H1 (cell line): Measurements from ENCODE around the gene FAM131C.

Source experiments
- EZH2 ChIP-seq: fragments of 200-600 bp; sonication (generic); IDR thresholded peaks from 2 replicates; pipeline ENCODE4 v1.7.1; 2012; ENCODE audit warnings: low read depth, mild to moderate bottlenecking, moderate library complexity, low read length, inconsistent platforms; ENCODE audit not compliant: severe bottlenecking
- POLR2A ChIP-seq, 2 experiments: IDR thresholded peaks; 1 replicate in 1 of 2; 2 replicates in 1 of 2; pipeline ENCODE4 v1.6.1; 2011; ENCODE audit warnings: low read depth in 2 of 2, low read length in 2 of 2, mild to moderate bottlenecking in 2 of 2; ENCODE audit errors: control extremely low read depth in 1 of 2
- POLR2AphosphoS5 ChIP-seq: IDR thresholded peaks from 2 replicates; pipeline ENCODE4 v1.6.1; 2011; ENCODE audit warnings: low read depth, low read length
- RAD21 ChIP-seq, 2 experiments: IDR thresholded peaks in 1 of 2; conservative IDR thresholded peaks in 1 of 2; 2 replicates each; pipeline ENCODE4 v1.6.1; 2011; ENCODE audit warnings: low read depth in 2 of 2, low read length in 2 of 2, improper control_type of control experiment in 1 of 2, inconsistent platforms in 1 of 2, mild to moderate bottlenecking in 1 of 2, moderate library complexity in 1 of 2
- RXRA ChIP-seq: IDR thresholded peaks from 2 replicates; pipeline ENCODE4 v1.6.1; 2011; ENCODE audit warnings: low read depth, mild to moderate bottlenecking, low read length, moderate library complexity; ENCODE audit not compliant: insufficient read depth
- SIN3A ChIP-seq, 2 experiments: IDR thresholded peaks in 1 of 2; conservative IDR thresholded peaks in 1 of 2; 2 replicates each; pipeline ENCODE4 v1.6.1; 2011 to 2012; ENCODE audit warnings: low read length in 2 of 2, improper control_type of control experiment in 1 of 2, low read depth in 1 of 2, mild to moderate bottlenecking in 1 of 2
- SP1 ChIP-seq: IDR thresholded peaks from 2 replicates; pipeline ENCODE4 v1.6.1; 2011; ENCODE audit warnings: low read depth, low read length
- USF2 ChIP-seq: IDR thresholded peaks from 2 replicates; pipeline ENCODE4 v1.6.1; 2011; ENCODE audit warnings: low read length, improper control_type of control experiment
- TF ChIP-seq, protein P1 (sequence below): fragments of 300-600 bp; sonication (generic); IDR thresholded peaks from 2 replicates; pipeline ENCODE4 v1.7.1; 2012; ENCODE audit warnings: low read length, moderate library complexity, mild to moderate bottlenecking, inconsistent platforms; ENCODE audit not compliant: insufficient replicate concordance
- TF ChIP-seq, protein P2 (sequence below), 3 experiments: IDR thresholded peaks; 1 replicate in 2 of 3; 2 replicates in 1 of 3; pipeline versions ENCODE4 v1.5.1 to v1.6.1; 2011; ENCODE audit warnings: low read length in 3 of 3, mild to moderate bottlenecking in 3 of 3, inconsistent platforms in 2 of 3, low read depth in 1 of 3, moderate library complexity in 1 of 3; ENCODE audit not compliant: insufficient read depth in 1 of 3; ENCODE audit errors: control extremely low read depth in 1 of 3
- TF ChIP-seq, protein P3 (sequence below): IDR thresholded peaks from 2 replicates; pipeline ENCODE4 v1.6.1; 2012; ENCODE audit warnings: inconsistent platforms

DNA sequence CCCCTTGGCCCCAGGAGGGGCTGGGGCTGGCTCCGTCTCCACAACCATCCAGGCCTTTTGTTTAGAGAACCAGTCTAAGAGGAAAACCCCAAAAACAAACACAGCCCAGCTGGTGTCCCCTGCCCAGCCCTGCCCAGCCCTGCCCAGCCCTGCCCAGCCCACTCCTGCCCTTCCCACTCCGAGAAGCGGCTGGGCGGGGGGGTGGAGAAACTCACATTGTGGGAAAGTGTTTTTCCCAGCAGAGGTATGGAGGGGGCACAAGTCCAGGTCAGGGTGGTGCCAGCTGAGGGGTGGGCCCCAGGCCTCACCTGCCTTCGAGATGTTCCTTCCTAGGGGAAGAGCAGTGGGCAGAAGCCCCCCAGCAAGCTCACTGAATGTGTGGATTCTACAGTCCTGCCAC, 10.0 kb upstream of the FAM131C start:
- TF ChIP-seq SP1 (no peak), RXRA (no peak), USF2 (no peak), SIN3A (conservative IDR thresholded peaks at IDR 0.05 in 1 of 2, IDR thresholded peaks at IDR 0.05 in 1 of 2; ENCODE audit: low read depth in 1 of 2, low read length in 2 of 2) (no peak), RAD21 (IDR thresholded peaks at IDR 0.05 in 1 of 2, conservative IDR thresholded peaks at IDR 0.05 in 1 of 2; ENCODE audit: low read depth in 2 of 2, low read length in 2 of 2) (no peak), EZH2 (no peak), POLR2AphosphoS5 (no peak), POLR2A (IDR thresholded peaks at IDR 0.05; ENCODE audit: control extremely low read depth in 1 of 2, low read depth in 2 of 2, low read length in 2 of 2) (no peak)
- TF ChIP-seq, protein P1, sequence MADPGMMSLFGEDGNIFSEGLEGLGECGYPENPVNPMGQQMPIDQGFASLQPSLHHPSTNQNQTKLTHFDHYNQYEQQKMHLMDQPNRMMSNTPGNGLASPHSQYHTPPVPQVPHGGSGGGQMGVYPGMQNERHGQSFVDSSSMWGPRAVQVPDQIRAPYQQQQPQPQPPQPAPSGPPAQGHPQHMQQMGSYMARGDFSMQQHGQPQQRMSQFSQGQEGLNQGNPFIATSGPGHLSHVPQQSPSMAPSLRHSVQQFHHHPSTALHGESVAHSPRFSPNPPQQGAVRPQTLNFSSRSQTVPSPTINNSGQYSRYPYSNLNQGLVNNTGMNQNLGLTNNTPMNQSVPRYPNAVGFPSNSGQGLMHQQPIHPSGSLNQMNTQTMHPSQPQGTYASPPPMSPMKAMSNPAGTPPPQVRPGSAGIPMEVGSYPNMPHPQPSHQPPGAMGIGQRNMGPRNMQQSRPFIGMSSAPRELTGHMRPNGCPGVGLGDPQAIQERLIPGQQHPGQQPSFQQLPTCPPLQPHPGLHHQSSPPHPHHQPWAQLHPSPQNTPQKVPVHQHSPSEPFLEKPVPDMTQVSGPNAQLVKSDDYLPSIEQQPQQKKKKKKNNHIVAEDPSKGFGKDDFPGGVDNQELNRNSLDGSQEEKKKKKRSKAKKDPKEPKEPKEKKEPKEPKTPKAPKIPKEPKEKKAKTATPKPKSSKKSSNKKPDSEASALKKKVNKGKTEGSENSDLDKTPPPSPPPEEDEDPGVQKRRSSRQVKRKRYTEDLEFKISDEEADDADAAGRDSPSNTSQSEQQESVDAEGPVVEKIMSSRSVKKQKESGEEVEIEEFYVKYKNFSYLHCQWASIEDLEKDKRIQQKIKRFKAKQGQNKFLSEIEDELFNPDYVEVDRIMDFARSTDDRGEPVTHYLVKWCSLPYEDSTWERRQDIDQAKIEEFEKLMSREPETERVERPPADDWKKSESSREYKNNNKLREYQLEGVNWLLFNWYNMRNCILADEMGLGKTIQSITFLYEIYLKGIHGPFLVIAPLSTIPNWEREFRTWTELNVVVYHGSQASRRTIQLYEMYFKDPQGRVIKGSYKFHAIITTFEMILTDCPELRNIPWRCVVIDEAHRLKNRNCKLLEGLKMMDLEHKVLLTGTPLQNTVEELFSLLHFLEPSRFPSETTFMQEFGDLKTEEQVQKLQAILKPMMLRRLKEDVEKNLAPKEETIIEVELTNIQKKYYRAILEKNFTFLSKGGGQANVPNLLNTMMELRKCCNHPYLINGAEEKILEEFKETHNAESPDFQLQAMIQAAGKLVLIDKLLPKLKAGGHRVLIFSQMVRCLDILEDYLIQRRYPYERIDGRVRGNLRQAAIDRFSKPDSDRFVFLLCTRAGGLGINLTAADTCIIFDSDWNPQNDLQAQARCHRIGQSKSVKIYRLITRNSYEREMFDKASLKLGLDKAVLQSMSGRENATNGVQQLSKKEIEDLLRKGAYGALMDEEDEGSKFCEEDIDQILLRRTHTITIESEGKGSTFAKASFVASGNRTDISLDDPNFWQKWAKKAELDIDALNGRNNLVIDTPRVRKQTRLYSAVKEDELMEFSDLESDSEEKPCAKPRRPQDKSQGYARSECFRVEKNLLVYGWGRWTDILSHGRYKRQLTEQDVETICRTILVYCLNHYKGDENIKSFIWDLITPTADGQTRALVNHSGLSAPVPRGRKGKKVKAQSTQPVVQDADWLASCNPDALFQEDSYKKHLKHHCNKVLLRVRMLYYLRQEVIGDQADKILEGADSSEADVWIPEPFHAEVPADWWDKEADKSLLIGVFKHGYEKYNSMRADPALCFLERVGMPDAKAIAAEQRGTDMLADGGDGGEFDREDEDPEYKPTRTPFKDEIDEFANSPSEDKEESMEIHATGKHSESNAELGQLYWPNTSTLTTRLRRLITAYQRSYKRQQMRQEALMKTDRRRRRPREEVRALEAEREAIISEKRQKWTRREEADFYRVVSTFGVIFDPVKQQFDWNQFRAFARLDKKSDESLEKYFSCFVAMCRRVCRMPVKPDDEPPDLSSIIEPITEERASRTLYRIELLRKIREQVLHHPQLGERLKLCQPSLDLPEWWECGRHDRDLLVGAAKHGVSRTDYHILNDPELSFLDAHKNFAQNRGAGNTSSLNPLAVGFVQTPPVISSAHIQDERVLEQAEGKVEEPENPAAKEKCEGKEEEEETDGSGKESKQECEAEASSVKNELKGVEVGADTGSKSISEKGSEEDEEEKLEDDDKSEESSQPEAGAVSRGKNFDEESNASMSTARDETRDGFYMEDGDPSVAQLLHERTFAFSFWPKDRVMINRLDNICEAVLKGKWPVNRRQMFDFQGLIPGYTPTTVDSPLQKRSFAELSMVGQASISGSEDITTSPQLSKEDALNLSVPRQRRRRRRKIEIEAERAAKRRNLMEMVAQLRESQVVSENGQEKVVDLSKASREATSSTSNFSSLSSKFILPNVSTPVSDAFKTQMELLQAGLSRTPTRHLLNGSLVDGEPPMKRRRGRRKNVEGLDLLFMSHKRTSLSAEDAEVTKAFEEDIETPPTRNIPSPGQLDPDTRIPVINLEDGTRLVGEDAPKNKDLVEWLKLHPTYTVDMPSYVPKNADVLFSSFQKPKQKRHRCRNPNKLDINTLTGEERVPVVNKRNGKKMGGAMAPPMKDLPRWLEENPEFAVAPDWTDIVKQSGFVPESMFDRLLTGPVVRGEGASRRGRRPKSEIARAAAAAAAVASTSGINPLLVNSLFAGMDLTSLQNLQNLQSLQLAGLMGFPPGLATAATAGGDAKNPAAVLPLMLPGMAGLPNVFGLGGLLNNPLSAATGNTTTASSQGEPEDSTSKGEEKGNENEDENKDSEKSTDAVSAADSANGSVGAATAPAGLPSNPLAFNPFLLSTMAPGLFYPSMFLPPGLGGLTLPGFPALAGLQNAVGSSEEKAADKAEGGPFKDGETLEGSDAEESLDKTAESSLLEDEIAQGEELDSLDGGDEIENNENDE: no peak
- TF ChIP-seq, protein P2, sequence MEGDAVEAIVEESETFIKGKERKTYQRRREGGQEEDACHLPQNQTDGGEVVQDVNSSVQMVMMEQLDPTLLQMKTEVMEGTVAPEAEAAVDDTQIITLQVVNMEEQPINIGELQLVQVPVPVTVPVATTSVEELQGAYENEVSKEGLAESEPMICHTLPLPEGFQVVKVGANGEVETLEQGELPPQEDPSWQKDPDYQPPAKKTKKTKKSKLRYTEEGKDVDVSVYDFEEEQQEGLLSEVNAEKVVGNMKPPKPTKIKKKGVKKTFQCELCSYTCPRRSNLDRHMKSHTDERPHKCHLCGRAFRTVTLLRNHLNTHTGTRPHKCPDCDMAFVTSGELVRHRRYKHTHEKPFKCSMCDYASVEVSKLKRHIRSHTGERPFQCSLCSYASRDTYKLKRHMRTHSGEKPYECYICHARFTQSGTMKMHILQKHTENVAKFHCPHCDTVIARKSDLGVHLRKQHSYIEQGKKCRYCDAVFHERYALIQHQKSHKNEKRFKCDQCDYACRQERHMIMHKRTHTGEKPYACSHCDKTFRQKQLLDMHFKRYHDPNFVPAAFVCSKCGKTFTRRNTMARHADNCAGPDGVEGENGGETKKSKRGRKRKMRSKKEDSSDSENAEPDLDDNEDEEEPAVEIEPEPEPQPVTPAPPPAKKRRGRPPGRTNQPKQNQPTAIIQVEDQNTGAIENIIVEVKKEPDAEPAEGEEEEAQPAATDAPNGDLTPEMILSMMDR (IDR thresholded peaks at IDR 0.05; ENCODE audit: control extremely low read depth in 1 of 3, insufficient read depth in 1 of 3, low read depth in 1 of 3, low read length in 3 of 3): no peak
- TF ChIP-seq, protein P3, sequence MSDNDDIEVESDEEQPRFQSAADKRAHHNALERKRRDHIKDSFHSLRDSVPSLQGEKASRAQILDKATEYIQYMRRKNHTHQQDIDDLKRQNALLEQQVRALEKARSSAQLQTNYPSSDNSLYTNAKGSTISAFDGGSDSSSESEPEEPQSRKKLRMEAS: no peak
